Sciatic nerve (tissue), 2 donors: ENCODE measurements around the gene IL1R2. TPM values are rescaled to one million over a fixed set of nuclear protein-coding genes. Genes with fewer than 3 reads are reported as not detected.
A peak's percentile ranks its signal among the peaks of the same experiment; 100 is the strongest.

ENCODE experiments used
- ATAC-seq: fragments of 200-7000 bp; cut with Tn5 transposase; one replicate; pipeline ENCODE4 v1.9.1; 2020; ENCODE audit warnings: mild to moderate bottlenecking, moderate library complexity
- DNase-seq: peaks from one replicate; pipeline ENCODE4 v3.0.0-alpha.2; 2020; ENCODE audit warnings: low spot score
- intact Hi-C: fragments of 100-400 bp; cut with DNase I; formaldehyde crosslinking; loops from one replicate; pipeline ENCODE4 v1.14.2; 2022
- total RNA-seq: library from RNA; stranded (reverse); fragmentation: NEBNext Ultra II Directional; extraction: Animal tissue kit (Norgen Biotek cat#: 25700); gene quantifications from one replicate; pipeline ENCODE4 v1.2.1, GENCODE V29; 2021
- donor health status: DM: no; HTN: no; CAD: no.
- donor health status: DM: no; HTN: no; CAD: no.

Gene IL1R2
- total RNA-seq, 1 donor from 2014 or later = 5.7 TPM

GRCh38 chr2:102013206-102014040, 21.7 kb downstream of the IL1R2 start:
- intact Hi-C loops = no loop called here
- ATAC-seq (no peak), DNase-seq (no peak)

GRCh38 chr2:102014041-102014345, 22.2 kb downstream of the IL1R2 start:
- DNase-seq (no peak), ATAC-seq (no peak)
- intact Hi-C loops = no loop called here

DNA sequence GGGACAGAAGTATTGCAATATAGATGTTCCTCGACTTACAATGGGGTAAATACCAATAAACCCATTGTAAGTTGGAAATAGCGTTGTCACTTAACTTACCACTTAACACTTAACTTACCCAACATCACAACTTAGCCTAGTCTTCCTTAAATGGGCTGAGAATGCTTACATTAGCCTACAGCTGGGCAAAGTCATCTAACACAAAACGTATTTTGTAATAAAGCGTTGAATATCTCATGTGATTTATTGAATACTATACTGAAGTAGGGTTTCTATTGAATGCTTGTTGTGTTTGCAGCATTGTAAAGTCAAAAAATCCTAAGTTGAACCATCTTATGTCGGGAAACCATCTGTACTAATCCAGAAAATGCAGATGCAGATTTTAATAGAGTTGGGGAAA, 23.6 kb downstream of the IL1R2 start:
- ATAC-seq (no peak), DNase-seq (no peak)
- intact Hi-C loops = no loop called here

DNA sequence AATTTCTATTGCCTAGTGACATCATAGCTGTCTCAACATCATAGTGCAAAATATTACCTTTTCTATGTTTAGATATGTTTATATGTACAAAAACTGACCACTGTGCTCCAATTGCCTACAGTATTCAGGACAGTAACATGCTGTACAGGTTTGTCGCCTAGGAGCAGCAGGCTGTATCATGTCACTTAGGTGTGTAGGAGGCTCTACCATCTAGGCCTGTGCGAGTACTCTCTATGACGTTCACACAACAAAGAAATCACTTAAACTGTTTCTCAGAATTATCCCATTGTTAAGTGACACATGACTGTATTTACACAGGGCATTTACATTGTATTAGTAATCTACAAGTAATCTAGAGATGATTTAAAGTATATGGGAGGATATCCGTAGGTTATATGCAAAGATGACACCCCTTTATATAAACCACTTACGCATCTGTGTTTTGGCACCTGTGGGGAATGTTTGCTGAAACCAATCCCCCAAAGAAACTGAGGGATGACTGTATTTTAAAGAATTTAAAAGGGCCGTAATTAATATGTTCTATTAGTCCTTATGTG, 24.7 kb downstream of the IL1R2 start:
- no peak for DNase-seq
- intact Hi-C loops = no loop called here

DNA sequence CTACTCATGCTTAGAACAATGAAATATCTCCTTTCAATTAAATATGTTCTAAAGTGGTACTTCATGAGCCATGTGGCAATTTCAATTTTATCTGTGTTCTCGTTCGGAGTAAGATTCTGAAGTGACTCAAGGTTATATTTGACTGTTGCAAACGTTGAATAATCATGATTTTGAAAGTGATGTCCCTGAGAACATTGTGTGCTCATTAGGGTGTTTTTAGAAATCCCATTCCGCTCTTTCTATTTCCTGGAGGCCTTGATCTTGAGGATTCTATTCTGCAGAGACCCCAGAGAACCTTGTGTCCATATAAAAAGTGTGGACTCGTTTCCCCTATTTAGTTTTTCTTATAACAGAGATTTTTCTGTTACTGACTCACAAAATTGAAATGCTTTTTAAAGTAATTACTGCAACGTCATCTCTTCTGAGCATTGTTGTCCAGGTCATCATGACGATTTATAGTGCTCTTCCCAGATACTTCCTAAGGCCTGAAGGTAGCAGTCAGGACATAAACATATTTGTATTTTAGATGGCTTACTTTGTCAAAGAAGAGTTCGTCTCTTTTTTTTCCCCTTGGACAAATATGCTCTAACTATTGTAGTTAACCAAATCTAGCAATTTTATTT, 27.2 kb downstream of the IL1R2 start:
- ATAC-seq (no peak), DNase-seq (no peak)
- intact Hi-C loops = no loop called here

More for the DNA sequence above, 24.7 kb downstream of the IL1R2 start:
- no peak for ATAC-seq

GRCh38 chr2:102020596-102021170, 28.9 kb downstream of the IL1R2 start:
- DNase-seq (peak; percentile 93), ATAC-seq (peak; percentile 95)
- intact Hi-C loops = loop anchor here (2.0 kb wide), 1 partner anchor 146 kb away; no protein-coding TSS in a partner anchor

- DNase-seq = no peak
- intact Hi-C loops = loop anchor here (2.0 kb wide), 1 partner anchor 145 kb away; no protein-coding TSS in a partner anchor
- ATAC-seq = peak; percentile 44
Observed at GRCh38 chr2:102021779-102022178, 30.0 kb downstream of the IL1R2 start.

- intact Hi-C loops = no loop called here
- ATAC-seq (no peak), DNase-seq (no peak)
Observed at GRCh38 chr2:102022884-102023539, 31.3 kb downstream of the IL1R2 start.

DNA sequence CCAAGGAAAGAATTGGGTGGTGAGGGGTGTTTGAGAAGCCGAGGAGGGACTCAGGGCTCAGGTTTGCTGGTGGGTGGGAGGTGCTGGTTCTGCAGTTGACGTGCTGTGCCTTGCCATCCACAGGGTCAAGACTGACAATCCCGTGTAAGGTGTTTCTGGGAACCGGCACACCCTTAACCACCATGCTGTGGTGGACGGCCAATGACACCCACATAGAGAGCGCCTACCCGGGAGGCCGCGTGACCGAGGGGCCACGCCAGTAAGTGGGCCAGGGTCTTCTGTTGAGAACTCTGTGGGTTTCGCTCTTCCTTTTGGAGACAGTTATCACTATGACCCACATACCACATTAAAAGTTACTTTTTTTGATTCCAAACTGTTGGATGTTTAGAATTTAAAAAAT, 32.6 kb downstream of the IL1R2 start:
- DNase-seq (no peak), ATAC-seq (no peak)
- intact Hi-C loops = no loop called here

DNA sequence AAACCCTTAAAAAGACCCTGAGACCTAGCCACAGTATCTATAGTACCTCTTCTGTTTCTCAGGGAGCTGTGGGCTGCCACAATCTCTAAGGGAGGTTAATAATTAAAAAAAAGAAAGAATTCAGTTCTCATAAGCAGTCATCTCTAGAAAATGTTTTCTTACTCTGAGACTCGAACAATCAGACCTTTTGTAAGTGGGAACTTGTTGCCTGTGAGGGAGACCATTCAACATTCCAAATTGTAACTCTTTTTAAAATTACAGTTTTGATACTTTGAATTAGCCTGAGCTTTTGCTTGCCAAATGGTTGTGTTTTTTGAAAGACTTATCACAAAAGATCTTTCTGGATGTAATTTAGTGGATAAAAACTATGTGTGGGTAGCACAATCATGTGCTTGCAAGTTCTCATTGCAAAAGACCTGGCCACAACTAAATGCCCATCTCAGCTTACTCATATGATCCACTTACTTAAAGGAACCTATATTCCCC, 33.3 kb downstream of the IL1R2 start:
- DNase-seq (no peak), ATAC-seq (no peak)
- intact Hi-C loops = no loop called here

DNA sequence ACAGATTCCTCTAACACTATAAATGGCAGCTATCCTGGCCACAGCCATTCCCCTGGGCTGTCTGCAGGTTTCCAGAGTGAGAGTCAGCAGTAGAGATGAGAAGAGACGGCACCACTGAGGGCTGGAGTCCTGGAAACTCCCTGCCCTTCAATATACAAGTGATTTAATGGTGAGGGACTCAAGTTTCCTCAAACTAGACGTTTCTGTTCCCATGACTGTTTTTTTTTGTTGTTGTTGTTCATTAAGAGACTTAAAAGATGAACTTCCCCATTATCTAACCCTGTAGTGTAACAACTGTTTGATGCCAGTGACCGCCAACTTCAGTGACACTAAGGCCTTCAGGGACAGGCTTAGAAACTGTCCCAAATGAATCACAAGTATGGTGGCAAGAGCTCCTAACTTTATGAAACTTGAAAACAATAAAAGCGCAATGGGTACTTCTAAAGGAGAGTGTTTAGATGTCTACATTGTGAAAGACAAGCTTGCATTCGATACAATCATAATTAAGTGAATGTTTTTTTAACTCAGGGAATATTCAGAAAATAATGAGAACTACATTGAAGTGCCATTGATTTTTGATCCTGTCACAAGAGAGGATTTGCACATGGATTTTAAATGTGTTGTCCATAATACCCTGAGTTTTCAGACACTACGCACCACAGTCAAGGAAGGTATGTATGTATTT, 34.0 kb downstream of the IL1R2 start:
- DNase-seq (no peak), ATAC-seq (no peak)
- intact Hi-C loops = no loop called here

DNA sequence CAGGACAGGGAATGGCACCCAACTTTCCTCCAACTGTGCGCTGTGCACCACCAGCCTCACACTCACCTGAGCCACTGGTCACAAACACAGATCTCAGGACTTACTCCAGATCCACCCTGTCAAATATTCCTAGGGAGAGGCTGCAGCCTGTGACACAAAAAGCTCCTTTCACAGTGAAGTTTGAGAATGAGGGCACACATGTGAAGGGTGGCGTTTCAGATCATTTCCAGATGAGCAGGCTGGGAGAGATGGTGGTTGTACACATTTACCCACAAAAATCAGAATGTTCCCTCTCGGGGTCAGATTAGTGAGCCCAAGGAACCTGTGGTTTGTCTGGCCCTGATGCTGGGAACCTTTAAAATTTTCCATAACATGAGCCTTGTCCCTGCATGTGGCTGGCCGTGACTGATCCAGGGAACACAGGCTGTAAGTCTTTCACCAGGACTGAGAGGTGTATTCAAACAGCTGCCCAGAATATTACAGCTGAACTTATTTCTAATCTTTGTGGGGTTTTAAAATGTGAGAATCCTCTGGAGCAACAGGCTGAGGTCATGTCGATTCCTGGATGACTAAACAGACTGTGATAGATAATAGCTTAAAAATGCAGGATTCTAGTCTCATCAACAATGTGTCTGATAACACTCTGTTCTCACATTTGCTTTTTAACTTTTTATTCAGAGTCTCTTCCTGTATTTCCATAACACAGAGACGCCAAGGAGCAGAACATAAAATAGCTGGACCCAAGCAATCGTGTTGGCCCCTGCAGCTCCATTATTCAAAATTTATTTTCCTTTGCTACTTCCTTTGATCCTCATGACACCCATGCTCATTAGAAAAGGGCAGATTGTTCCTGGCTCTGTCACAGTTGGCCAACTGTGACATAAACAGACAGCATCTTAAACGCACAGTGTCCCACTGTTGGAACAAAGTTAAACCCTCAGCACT, 35.5 kb downstream of the IL1R2 start:
- intact Hi-C loops = no loop called here
- no peak for DNase-seq
- peak; percentile 83 for ATAC-seq

- intact Hi-C loops = no loop called here
- DNase-seq (no peak), ATAC-seq (no peak)
Observed at GRCh38 chr2:102028470-102028869, 36.7 kb downstream of the IL1R2 start.

DNA sequence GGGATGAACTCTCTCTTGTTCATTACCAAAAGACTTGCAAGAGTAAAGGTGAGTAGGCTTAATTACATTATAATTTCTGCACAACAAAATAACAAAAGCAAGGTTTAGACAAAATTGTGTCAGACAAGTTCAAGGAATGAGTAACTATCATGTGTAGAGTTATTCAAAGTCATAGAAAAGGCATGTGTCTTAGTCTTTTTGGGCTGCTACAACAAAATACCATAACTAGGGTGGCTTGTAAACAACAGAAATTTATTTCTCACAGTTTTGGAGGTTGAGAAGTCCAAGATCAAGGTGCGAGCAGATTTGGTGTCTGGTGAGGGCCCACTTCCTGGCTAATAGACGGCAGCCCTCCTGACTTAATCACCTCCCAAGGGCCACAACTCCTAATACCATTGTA, 37.6 kb downstream of the IL1R2 start:
- DNase-seq (no peak), ATAC-seq (no peak)
- intact Hi-C loops = no loop called here

DNA sequence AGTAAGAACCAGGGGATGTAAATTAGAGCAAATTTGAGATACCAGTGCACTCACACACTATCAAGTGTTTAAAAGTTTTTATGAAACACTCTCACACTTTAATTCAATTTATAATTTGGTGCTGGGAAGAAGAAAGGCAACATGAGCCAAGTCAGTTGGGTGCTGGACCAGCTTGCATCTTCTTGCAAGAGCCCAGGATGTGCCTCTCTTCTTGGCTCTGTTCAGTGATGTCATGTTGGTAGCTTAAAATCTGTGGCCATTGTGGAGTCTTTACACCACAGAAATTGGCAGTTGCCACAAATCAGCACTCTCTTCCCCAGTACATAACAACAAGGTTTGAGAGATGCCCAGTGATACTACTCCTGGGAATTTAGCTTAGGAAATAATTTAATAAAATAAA, 38.2 kb downstream of the IL1R2 start:
- DNase-seq = no peak
- intact Hi-C loops = no loop called here
- no peak for ATAC-seq

DNA sequence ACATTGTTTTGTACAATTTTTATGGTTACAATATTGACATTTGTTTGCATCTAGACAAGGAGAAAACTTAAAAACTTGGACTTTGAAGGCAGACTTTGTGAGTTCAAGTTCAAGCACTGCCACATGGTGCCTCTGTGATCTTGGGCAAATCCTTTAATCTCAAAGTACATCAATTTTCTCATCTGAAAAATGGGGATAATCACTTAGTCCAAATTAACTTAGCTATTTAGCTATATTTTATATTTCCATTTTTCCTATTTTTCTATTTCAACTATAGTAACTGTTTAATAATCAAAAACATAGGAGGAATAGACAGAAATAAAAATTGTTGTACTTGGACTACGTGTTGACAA, 38.7 kb downstream of the IL1R2 start:
- DNase-seq = no peak
- no peak for ATAC-seq
- intact Hi-C loops = no loop called here

DNA sequence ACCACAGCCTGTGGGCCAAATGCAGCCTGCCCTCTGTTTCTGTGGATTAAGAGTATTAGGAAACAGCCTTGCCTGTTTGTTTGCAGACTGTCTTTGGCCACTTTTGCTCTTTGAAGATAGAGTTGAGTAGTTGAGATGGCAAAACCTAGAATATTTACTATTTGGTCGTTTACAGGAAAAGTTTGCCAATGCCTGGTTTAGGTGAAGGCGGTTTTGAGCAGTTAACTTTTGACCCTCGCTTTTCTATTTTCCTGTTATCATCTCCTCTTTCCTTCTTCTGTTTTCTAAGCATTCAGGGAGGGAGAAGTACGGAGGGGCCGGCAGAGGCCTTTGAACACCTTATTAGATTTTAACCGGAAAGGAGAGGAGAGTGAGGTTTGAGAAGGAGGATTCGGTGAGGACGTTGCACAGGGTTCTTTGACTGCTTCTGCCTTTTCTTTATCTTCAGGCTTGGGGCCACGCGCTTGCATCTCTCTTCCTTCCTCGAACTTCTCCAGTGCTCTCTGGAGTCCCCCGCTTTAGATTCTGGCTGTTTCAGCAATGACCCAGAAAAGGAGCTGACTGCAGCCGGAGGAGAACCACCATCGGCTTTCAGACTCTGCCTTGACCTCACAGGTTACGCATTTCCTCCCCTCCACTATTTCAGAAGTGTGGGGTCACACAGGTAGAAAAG, 39.2 kb downstream of the IL1R2 start:
- no peak for DNase-seq
- intact Hi-C loops = no loop called here
- ATAC-seq = no peak
